CMK (cell line): ENCODE results near the gene CENPQ.
A peak's percentile ranks its signal among the peaks of the same experiment; 100 is the strongest.
"Not testable (repeated sequence)": the region's sequence is repeated elsewhere in the genome, so short reads cannot be mapped to it uniquely, and the experiment has no call there.

Source experiments
- DNase-seq: peaks from one replicate; pipeline ENCODE4 v3.0.0-alpha.2; 2010; ENCODE audit warnings: low read depth

Gene CENPQ, protein sequence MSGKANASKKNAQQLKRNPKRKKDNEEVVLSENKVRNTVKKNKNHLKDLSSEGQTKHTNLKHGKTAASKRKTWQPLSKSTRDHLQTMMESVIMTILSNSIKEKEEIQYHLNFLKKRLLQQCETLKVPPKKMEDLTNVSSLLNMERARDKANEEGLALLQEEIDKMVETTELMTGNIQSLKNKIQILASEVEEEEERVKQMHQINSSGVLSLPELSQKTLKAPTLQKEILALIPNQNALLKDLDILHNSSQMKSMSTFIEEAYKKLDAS

GRCh38 chr6:49462927-49463611 lies at the start of gene CENPQ, which contains the start of gene MMUT:
TSS of gene CENPQ (plus strand) at chr6:49463370. CDS start at chr6:49470177, 6,807 bp downstream.
TSS of gene MMUT (minus strand) at chr6:49463253. CDS start at chr6:49459466, 3,787 bp downstream.
- peak; percentile 79 for DNase-seq

DNA sequence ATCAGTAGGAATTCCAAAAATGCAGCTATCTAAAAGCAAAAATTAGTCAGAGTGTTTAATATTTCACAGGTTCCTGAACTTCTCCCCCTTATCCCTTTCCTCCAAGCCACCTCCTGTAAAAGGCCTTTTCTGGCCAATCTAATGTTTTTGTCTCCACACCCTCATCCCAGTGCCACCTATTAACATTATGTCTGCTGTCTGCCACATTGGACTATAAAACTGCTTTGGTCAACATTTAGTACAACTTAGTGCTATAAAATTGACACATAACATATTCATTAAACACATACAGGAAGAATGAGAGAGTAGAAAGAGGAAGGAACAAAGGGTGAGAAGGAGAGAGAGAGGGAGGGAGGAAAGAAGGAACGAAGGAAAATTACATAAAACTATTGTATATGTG lies 47.8 kb upstream of the CENPQ start:
- DNase-seq, result no peak

- no peak for DNase-seq
Measured at GRCh38 chr6:49416195-49416594, 47.0 kb upstream of the CENPQ start.

DNA sequence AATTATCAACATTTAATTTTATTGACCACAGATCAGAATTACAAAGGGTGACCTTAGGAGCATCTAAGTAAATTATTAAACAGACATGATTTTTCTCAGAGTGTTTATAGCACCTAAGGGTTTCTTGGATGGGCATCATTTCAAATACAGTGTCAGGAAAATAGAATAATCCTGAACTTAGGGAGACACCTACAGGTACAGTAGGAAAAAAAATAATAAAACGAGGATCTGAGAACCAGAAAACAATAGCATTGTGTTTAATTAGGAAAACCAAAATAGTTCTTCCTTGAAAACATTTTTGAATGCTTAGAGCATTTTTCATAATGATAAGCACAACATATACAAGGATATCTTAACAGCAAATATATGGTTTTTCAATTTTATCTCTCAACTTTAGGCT lies 39.4 kb upstream of the CENPQ start:
- no peak for DNase-seq

GRCh38 chr6:49430187-49430586 lies 33.0 kb upstream of the CENPQ start:
- DNase-seq, result no peak

GRCh38 chr6:49430866-49431265 lies 32.3 kb upstream of the CENPQ start:
- no peak for DNase-seq

- no peak for DNase-seq
Measured at GRCh38 chr6:49453221-49453620, 9.9 kb upstream of the CENPQ start.

DNA sequence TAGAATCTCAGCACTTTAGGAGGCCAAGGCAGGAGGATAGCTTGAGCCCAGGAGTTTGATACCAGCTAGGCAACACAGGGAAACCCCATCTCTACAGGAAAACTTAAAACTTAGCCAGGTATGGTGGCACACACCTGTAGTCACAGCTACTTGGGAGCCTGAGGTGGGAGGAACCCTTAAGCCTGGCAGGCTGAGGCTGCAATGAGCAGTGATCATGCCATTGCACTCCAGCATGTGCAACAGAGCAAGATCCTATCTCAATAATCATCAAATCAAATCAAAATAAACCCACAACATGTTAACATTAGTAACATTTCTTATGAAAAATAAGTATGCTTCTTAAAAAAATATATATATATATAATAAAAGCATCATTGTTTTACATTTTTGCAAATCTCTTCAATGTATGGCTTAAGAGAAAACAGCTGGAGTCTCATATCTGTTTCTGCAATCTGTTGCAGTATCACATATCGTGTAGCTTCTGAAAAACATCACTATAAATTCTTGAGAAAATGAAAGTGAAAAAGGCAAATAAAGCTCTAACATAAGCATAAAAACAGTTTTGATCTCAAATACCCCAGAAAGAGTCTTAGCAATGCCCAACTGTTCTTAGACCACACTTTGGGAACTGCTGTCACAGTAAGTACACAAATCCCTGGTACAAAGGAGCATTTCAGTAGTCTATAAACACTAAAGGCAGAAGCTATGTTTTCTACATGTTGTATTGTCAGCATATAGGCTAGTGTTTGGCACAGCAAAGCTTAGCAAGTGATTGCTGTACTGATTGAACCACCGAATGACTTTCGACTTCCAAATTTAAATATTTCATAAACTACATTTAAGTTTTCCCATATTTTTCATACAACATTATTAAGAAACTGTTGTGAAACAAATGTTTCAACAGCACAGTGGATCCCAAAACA lies 8.1 kb upstream of the CENPQ start:
- no peak for DNase-seq

DNA sequence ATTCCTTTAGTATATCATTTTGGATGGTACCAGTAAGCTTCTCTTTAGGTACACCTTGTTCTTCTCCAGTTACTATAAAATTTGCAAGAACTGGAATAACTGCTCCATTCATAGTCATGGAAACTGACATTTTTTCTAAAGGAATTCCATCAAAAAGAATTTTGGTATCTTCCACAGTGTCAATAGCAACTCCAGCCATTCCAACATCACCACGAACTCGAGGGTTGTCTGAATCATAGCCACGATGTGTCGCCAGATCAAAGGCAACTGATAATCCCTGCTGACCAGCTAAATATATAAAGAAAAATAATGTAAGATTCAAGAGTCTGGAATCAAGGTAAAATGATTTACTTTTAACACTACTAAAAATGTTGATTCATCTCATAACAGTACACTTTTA lies 5.4 kb upstream of the CENPQ start:
- DNase-seq, result no peak

DNA sequence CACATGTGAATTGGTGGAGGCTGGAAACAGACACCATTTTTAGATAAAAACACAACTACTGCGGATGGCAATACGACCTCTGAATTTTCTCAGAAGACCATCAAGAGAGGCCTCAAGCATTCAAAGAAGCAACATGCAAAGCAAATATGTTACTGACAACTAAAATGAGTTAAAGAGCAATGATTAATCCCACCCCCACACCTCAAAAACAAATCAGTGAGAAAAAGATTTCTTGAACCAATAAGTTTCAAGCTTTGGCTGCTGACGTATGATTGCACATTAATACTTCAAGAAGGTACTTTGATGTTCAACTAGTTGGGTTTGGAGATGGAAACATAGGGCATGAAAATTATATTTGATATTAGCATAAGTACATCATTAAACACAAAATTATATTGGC lies 1.1 kb upstream of the CENPQ start:
- no peak for DNase-seq

DNA sequence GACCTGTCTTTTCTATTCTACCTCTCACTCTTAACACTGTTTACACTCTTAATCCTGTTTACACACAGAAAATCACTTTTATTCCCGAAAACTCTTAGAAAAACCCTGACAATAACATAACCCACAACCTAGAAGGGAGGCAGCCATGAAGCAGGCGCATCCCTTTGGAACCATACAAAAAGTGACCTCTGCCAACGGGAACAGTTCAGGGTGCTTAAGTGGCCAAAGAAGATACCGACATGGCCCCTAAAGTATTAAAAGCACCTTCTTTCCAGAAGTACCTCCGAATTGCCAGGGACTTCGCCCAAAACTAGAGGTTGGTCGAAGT lies 607 bp upstream of the CENPQ start:
- DNase-seq, result no peak

- DNase-seq, result no peak
Measured at GRCh38 chr6:49463612-49463967, 420 bp downstream of the CENPQ start.

- DNase-seq, result no peak
Measured at GRCh38 chr6:49464691-49465090, 1.5 kb downstream of the CENPQ start.

DNA sequence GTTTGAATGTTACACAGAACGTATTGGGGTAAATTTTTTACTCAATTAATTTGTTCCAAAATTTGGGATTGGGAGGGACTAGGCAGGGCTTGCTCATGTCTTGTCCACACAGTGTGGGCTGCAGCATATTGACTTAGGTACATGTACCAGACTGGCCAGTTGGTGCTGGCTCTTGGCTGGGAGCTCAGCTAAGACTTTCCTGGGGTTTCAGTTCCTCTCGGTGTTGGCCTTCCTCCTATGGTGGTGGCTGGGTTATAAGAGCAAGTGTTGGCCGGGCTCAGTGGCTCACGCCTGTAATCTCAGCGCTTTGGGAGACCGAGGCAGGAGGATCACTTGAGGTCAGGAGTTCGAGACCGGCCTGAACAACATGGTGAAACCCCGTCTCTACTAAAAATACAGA lies 4.9 kb downstream of the CENPQ start:
- DNase-seq, result no peak

DNA sequence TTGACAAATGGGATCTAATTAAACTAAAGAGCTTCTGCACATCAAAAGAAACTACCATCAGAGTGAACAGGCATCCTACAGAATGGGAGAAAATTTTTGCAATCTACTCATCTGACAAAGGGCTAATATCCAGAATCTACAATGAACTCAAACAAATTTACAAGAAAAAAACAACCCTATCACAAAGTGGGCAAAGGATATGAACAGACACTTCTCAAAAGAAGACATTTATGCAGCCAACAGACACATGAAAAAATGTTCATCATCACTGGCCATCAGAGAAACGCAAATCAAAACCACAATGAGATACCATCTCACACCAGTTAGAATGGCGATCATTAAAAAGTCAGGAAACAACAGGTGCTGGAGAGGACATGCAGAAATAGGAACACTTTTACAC lies 13.4 kb downstream of the CENPQ start:
- not testable (repeated sequence) for DNase-seq

- no peak for DNase-seq
Measured at GRCh38 chr6:49479308-49479970, 16.3 kb downstream of the CENPQ start.

GRCh38 chr6:49481846-49482245 lies 18.7 kb downstream of the CENPQ start:
- not testable (repeated sequence) for DNase-seq

DNA sequence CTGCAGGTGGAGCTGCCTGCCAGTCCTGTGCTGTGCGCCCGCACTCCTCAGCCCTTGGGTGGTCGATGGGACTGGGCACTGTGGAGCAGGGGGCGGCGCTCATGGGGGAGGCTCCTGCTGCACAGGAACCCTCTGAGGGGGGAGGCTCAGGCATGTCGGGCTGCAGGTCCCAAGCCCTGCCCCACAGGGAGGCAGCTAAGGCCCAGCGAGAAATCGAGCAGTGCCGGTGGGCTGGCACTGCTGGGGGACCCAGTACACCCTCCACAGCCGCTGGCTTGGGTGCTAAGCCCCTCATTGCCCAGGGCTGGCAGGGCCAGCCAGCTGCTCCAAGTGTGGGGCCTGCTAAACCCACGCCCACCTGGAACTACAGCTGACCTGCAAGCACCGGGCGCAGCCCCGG lies 20.2 kb downstream of the CENPQ start:
- not testable (repeated sequence) for DNase-seq

GRCh38 chr6:49490633-49491032 lies 27.5 kb downstream of the CENPQ start:
- no peak for DNase-seq

- DNase-seq, result no peak
Measured at GRCh38 chr6:49497304-49497703, 34.1 kb downstream of the CENPQ start.

GRCh38 chr6:49499126-49499525 lies 36.0 kb downstream of the CENPQ start:
- no peak for DNase-seq

- no peak for DNase-seq
Measured at GRCh38 chr6:49499623-49500022, 36.5 kb downstream of the CENPQ start, which contains the start of gene GLYATL3. TSS of gene GLYATL3 (plus strand) at chr6:49499923. CDS start at chr6:49511991, 12,068 bp downstream.
